Endothelial cell of umbilical vein (primary cell): Measurements from ENCODE around the gene TMEM217.

Experiments
- CTCF ChIP-seq, 2 donors: IDR thresholded peaks; 1 replicate in 1 of 2; 2 replicates in 1 of 2; pipeline ENCODE4 v1.5.1; 2011; ENCODE audit warnings: low read length in 2 of 2, mild to moderate bottlenecking in 2 of 2, moderate library complexity in 2 of 2, control low read depth in 1 of 2, inconsistent platforms in 1 of 2, low read depth in 1 of 2; ENCODE audit not compliant: insufficient read depth in 1 of 2; ENCODE audit errors: extremely low read depth in 1 of 2
- EZH2 ChIP-seq: IDR thresholded peaks from 2 replicates; pipeline ENCODE4 v1.6.1; 2012; ENCODE audit warnings: borderline replicate concordance, low read depth, mild to moderate bottlenecking, moderate library complexity, low read length, inconsistent platforms; ENCODE audit not compliant: severe bottlenecking
- FOS ChIP-seq: IDR thresholded peaks from 2 replicates; pipeline ENCODE4 v1.6.1; 2011; ENCODE audit warnings: mild to moderate bottlenecking, low read length, moderate library complexity, borderline replicate concordance; ENCODE audit not compliant: insufficient read depth
- JUN ChIP-seq: IDR thresholded peaks from 2 replicates; pipeline ENCODE4 v1.6.1; 2011; ENCODE audit warnings: borderline replicate concordance, low read depth; ENCODE audit not compliant: insufficient read length, insufficient read depth
- MAX ChIP-seq: IDR thresholded peaks from 2 replicates; pipeline ENCODE4 v1.6.1; 2011; ENCODE audit not compliant: insufficient read depth, insufficient read length
- MYC ChIP-seq: IDR thresholded peaks from one replicate; pipeline ENCODE4 v1.6.1; 2011; ENCODE audit warnings: mild to moderate bottlenecking, low read depth, low read length
- POLR2A ChIP-seq: IDR thresholded peaks from 2 replicates; pipeline ENCODE4 v1.6.1; 2012; ENCODE audit warnings: low read depth, mild to moderate bottlenecking, control low read depth, low read length
- POLR2AphosphoS5 ChIP-seq: IDR thresholded peaks from 2 replicates; pipeline ENCODE4 v1.6.1; 2012; ENCODE audit warnings: low read depth, mild to moderate bottlenecking, control low read depth, low read length, moderate library complexity; ENCODE audit not compliant: insufficient read depth

GRCh38 chr6:37283268-37283667 lies 25.3 kb upstream of the TMEM217 start:
- TF ChIP-seq CTCF (IDR thresholded peaks at IDR 0.05; ENCODE audit: extremely low read depth in 1 of 2, insufficient read depth in 1 of 2, low read depth in 1 of 2, low read length in 2 of 2) (no peak), POLR2AphosphoS5 (no peak), POLR2A (no peak), MYC (no peak), EZH2 (no peak), JUN (no peak), MAX (no peak), FOS (no peak)
